K562 (cell line): ENCODE results near the gene PPCDC. TPM values are rescaled to one million over a fixed set of nuclear protein-coding genes. Genes with fewer than 3 reads are reported as not detected.
A peak's percentile ranks its signal among the peaks of the same experiment; 100 is the strongest.

Experiments used
- CHD7 ChIP-seq: fragments of 200-600 bp; sonication (generic); IDR thresholded peaks from one replicate; pipeline ENCODE4 v1.6.1; 2012; ENCODE audit warnings: mild to moderate bottlenecking, low read depth, low read length, inconsistent platforms
- DEAF1 ChIP-seq: fragments of 450-650 bp; formaldehyde crosslinking; IDR thresholded peaks from 2 replicates; pipeline ENCODE4 v1.4.0; 2020; ENCODE audit warnings: mild to moderate bottlenecking, moderate library complexity
- DPF2 ChIP-seq: fragments of 450-650 bp; IDR thresholded peaks from 2 replicates; pipeline ENCODE4 v1.6.1; 2016
- ELK1 ChIP-seq: sonication (generic); formaldehyde crosslinking; IDR thresholded peaks from 2 replicates; pipeline ENCODE4 v1.8.1; 2022; ENCODE audit warnings: missing genetic modification reagents
- ETV5 ChIP-seq: sonication (generic); formaldehyde crosslinking; IDR thresholded peaks from 2 replicates; pipeline ENCODE4 v1.4.0; 2020; ENCODE audit warnings: low read depth, mild to moderate bottlenecking, missing genetic modification reagents
- KAT8 ChIP-seq: fragments of 450-650 bp; IDR thresholded peaks from 2 replicates; pipeline ENCODE4 v1.6.1; 2016; ENCODE audit warnings: low read depth, mild to moderate bottlenecking
- XRCC3 ChIP-seq: fragments of 450-650 bp; IDR thresholded peaks from 2 replicates; pipeline ENCODE4 v1.6.1; 2017; ENCODE audit warnings: mild to moderate bottlenecking, moderate library complexity
- ZNF24 ChIP-seq: fragments of 450-650 bp; IDR thresholded peaks from 2 replicates; pipeline ENCODE4 v1.6.1; 2016
- polyA plus RNA-seq, 8 experiments: library from polyadenylated mRNA; depleted of rRNA in 4 of 8; stranded (reverse) in 5 of 8; unstranded in 3 of 8; fragments of >200 nt; fragmentation: Nextera tagmentation in 2 of 8; fragmentation: Illumina TruSeq in 1 of 8; extraction: Ambion mirVana in 2 of 8; extraction: Trizol in 1 of 8; gene quantifications; 2 replicates each; pipeline versions ENCODE4 v1.2.1 to v1.2.3, GENCODE V29; 2011 to 2014; ENCODE audit warnings: inconsistent platforms in 1 of 8, missing spikeins in 1 of 8
- total RNA-seq, 7 experiments: library from RNA; depleted of rRNA in 6 of 7; stranded (reverse); fragments of >200 nt in 6 of 7; fragmentation: Illumina TruSeq in 2 of 7; extraction: Trizol in 2 of 7; gene quantifications; 2 replicates each; pipeline versions ENCODE4 v1.2.1 to v1.2.3, GENCODE V29; 2011 to 2021; ENCODE audit warnings: low replicate concordance in 1 of 7

Gene PPCDC
- total and polyA plus RNA-seq, 9 of the 15 experiments (the other 6 are each of a cell fraction or from before 2014, with no cell fraction given), result 10.9 to 53.6 (median 16.7) TPM

GRCh38 chr15:75043509-75044257 lies 20.3 kb downstream of the PPCDC start (continued):
- TF ChIP-seq CHD7 (no peak), ETV5 (CRISPR knock-in tag) (peak; percentile 67), ZNF24 (peak; percentile 42; the same call in 1 of the 2 replicates), KAT8 (no peak), DPF2 (peak; percentile 42; the same call in 1 of the 2 replicates), DEAF1 (peak; percentile 88), XRCC3 (no peak), ELK1 (CRISPR knock-in tag) (no peak)
